Femur (tissue), 1 donor: ENCODE results near the gene KCNN4.

ENCODE experiments used
- DNase-seq: peaks from one replicate; pipeline ENCODE4 v3.0.0-alpha.2; 2017

The KCNN4 gene

DNA sequence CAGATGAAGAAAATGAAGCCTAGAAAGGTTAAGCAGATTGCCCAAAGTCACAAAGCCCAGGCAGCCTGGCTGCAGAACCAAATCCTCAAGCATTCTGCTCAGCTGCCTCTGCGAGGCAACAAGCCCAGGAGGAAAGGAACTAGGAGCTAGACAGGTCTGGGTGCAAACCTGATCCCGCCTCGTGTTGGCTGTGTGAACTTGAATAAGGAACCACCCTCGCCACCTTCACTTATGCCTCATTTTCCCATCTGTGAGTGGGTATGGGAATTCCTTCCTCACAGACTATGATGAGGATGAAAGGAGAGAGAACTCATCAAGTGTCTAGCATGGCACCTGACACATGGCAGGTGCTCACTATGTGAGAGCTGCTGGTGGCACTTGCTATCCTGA lies 32.6 kb downstream of the KCNN4 start:
- no peak for DNase-seq

DNA sequence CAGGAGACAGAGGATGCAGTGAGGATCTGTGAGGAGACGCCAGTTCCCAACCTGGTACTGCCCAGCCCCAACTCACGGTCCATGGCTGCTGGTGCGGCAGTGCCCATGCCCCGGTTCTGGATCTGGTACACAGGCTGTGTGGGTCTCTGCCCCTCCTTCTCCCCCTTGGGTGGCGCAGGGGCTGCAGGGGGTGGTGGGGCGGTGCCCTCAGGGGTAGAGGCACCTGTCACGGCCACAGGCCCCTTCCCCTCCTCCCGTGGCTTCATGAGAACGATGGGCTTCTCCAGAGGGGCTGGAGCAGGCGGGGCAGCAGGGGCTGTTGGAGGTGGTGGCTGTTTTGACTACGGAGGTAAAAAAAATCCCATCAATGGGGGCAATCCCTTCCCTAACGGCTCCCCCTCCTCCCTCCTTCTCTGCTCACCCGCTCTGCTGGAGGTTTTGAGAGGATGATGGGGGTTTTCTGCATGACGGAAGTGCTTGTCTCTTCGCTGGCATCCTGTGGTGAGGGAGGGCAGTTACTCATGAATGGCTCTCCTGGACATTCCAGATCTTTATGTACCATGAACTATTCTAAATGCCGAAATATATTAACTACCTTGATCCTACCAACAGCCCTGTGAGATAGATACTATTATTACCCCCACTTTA lies 33.1 kb downstream of the KCNN4 start:
- DNase-seq: no peak

- DNase-seq: no peak
These were observed 37.7 kb downstream of the KCNN4 start for GRCh38 chr19:43743059-43743458.

- DNase-seq: no peak
These were observed 39.5 kb downstream of the KCNN4 start for GRCh38 chr19:43741075-43741825.

- DNase-seq: no peak
These were observed 41.1 kb downstream of the KCNN4 start for GRCh38 chr19:43739439-43740235.

DNA sequence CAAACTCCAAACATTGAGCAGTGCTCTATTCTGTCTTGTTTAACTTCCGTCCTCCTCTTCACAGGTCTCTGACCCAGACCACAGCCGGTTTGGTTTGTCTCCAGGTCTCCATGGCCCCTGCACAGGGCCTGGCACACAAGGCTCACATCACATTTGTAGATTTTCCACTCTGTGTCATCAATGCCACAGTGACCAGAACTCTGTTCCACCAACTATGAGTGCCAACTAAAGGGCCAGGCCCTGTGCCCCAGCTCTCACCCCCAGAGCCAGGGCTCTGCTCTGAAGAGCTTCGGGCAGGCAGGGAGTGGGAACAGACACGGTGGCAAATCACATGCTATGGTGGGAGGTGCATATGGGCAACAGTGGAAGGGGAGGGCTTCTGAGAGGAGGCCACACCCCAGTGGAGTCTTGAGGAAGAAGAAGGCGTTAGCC lies 42.0 kb downstream of the KCNN4 start:
- no peak for DNase-seq

- no peak for DNase-seq
These were observed 44.8 kb downstream of the KCNN4 start for GRCh38 chr19:43735957-43736356.

DNA sequence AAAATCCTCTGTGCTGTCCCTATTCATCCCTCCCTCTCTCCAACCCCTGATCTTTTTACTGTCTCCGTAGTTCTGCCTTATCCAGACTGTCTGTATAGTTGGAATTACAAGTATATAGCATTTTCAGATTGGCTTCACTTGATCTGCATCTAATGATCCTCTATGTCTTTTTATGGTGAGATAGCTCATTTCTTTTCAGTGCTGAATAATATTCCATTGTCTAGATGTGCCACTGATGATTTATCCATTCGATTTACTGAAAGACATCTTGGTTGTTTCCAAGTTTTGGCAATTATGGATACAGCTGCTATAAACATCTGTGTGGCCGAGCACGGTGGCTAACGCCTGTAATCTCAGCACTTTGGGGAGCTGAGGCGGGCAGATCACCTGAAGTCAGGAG lies 45.8 kb downstream of the KCNN4 start:
- no peak for DNase-seq

- DNase-seq: no peak
These were observed 48.9 kb downstream of the KCNN4 start for GRCh38 chr19:43731846-43732245.

DNA sequence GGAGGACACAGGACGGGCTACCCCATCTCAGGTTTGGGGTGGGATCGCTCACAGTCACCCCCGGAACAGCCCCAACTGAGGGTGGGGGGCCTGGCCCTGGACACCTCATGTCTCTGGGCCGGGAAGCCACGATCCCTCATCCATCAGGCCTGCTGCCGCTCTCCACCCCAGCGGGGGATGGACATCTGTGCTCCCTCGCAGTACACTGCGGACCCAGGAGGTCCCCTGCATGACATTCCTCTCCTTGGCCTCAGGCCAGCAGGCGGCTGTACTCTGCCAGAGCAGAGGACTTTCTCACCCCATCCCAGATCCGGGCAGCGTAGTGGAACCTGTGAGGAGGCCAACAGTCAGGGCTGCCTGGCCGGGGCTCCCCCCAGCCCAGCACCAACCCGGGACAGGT lies 49.4 kb downstream of the KCNN4 start:
- no peak for DNase-seq

GRCh38 chr19:43729919-43730318 lies 50.9 kb downstream of the KCNN4 start:
- no peak for DNase-seq

GRCh38 chr19:43727593-43727853 lies 53.2 kb downstream of the KCNN4 start:
- DNase-seq: no peak

GRCh38 chr19:43726736-43727592 lies 53.8 kb downstream of the KCNN4 start:
- no peak for DNase-seq

DNA sequence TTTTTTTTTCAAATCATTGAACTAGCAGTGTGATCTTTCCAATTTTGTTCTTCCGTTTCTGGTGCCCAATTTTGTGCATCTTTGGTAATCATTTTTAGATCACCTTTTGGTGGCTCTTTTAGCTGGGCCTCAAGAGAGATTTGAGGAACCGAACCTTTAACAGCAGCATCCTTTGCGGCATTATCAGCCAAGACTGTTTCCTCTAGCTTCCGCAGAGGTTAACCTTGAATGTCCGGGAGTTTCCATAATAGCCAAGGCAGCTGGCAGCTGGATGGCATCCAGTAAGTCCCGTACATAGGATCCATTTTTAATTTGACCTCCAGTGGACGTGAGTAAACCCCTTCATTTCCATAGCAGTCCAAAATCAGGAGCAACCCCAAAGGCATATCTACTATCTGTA lies 55.3 kb downstream of the KCNN4 start:
- DNase-seq: no peak

DNA sequence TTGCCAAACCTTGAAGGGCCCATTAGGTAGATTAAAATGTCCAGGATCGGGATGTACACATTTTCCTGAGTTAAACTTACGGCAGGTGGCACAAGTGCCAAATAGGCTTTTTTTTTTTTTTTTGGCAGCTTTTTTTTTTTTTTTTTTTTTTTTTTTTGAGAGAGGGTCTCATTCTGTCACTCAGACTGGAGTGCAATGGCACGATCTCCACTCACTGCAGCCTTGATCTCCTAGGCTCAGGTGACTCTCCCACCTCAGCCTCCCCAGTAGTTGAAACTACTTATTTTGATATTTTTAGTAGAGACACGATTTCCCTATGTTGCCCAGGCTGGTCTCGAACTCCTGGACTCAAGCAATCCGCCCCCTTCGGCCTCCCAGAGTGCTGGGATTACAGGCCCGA lies 55.9 kb downstream of the KCNN4 start:
- no peak for DNase-seq

DNA sequence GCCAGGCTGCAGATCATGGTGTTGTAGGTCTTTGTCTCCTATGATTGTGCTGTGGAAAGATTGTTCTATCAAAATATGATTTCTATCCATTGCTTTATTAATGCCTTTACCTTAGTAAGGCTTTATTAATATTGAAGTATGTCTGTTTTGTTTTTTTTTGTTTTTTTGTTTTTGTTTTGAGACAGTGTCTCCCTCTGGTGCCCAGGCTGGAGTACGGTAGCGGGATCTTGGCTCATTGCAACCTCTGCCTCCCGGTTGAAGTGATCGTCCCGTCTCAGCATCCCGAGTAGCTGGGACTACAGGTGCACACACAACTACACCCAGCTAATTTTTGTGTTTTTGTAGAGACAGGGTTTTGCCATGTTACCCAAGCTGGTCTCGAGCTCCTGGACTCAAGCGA lies 57.2 kb downstream of the KCNN4 start:
- no peak for DNase-seq

- no peak for DNase-seq
These were observed 59.2 kb downstream of the KCNN4 start for GRCh38 chr19:43721469-43722048.

GRCh38 chr19:43720936-43721335 lies 59.8 kb downstream of the KCNN4 start:
- DNase-seq: no peak

DNA sequence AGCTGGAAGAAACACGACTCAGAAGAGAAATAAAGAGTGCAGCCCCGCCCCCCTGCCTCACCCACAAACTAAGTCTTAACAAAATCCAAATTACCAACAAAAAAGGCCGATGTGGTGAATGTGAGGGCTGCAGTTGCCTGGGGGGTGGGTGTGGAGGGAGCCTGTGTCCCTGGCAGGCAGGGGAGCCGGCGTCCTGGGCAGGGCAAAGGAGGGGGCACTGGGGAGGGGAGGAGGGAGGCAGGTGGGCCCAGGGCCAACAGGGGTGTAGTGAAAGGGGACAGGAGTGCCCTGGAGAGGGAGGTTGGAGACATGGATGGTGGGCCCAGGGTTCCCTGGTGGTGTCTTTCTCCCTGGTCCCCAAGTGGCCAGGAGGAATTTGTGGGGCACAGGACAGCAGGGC lies 60.9 kb downstream of the KCNN4 start:
- DNase-seq: no peak

GRCh38 chr19:43719378-43719868 lies 61.4 kb downstream of the KCNN4 start:
- DNase-seq: no peak

GRCh38 chr19:43718627-43719377 lies 62.0 kb downstream of the KCNN4 start:
- DNase-seq: no peak
